WERI-Rb-1 (cell line): ENCODE measurements around the gene RERE.

Experiments used
- DNase-seq: peaks from one replicate; pipeline ENCODE4 v3.0.0-alpha.2; 2020
- H3K27ac ChIP-seq: fragments of 250-450 bp; sonication (Bioruptor Pico); 2 replicates; pipeline ENCODE4 v1.5.1; 2020; ENCODE audit warnings: mild to moderate bottlenecking, moderate library complexity
- H3K27me3 ChIP-seq: fragments of 250-450 bp; sonication (Bioruptor Pico); 2 replicates; pipeline ENCODE4 v1.5.1; 2021; ENCODE audit warnings: mild to moderate bottlenecking, low read depth, moderate library complexity; ENCODE audit not compliant: insufficient read depth, severe bottlenecking
- H3K36me3 ChIP-seq: fragments of 250-450 bp; sonication (Bioruptor Pico); 2 replicates; pipeline ENCODE4 v1.5.1; 2020; ENCODE audit warnings: mild to moderate bottlenecking, moderate library complexity
- H3K4me3 ChIP-seq: 2 replicates; pipeline ENCODE4 v1.5.1; 2011; ENCODE audit warnings: low read depth, mild to moderate bottlenecking, control low read depth, low read length
- H3K9me3 ChIP-seq: fragments of 250-450 bp; sonication (Bioruptor Pico); 2 replicates; pipeline ENCODE4 v1.5.1; 2021; ENCODE audit warnings: mild to moderate bottlenecking, moderate library complexity; ENCODE audit not compliant: severe bottlenecking
- CTCF ChIP-seq: IDR thresholded peaks from 2 replicates; pipeline ENCODE4 v1.5.1; 2011; ENCODE audit warnings: low read depth, mild to moderate bottlenecking, control low read depth, inconsistent platforms, low read length

The RERE gene

GRCh38 chr1:8318436-8318835 lies 499.0 kb downstream of the RERE start:
- TF ChIP-seq CTCF = no peak
- Histone ChIP-seq H3K9me3 (no peaks in the 10 kb centered on the region), H3K27me3 (no peaks in the 10 kb centered on the region), H3K4me3 (peak overlapping the region; percentile 60), H3K27ac (no peak overlapping the region), H3K36me3 (no peaks in the 10 kb centered on the region)
- no peak for DNase-seq

- H3K27me3 ChIP-seq = no peaks in the 10 kb centered on the region
- H3K4me3 ChIP-seq = peak within 1 kb of the TSS; percentile 60
- no peak for TF ChIP-seq CTCF
- no peaks in the 10 kb centered on the region for H3K36me3 ChIP-seq
- DNase-seq = peak; percentile 68
- H3K9me3 ChIP-seq = no peaks in the 10 kb centered on the region
- no peak within 1 kb of the TSS for H3K27ac ChIP-seq
These were observed 499.6 kb downstream of the RERE start, which contains the start of gene SLC45A1 for GRCh38 chr1:8317647-8318381. Gene SLC45A1 (plus strand): TSS chr1:8318114. CDS start chr1:8324330, 6,216 bp downstream.

GRCh38 chr1:8315573-8316475 lies 501.6 kb downstream of the RERE start:
- no peaks in the 10 kb centered on the region for H3K27me3 ChIP-seq
- no peak overlapping the region for H3K27ac ChIP-seq
- no peak for DNase-seq

GRCh38 chr1:8314346-8315280 lies 502.8 kb downstream of the RERE start:
- Histone ChIP-seq H3K4me3 (no peak overlapping the region), H3K27me3 (no peaks in the 10 kb centered on the region), H3K36me3 (no peaks in the 10 kb centered on the region), H3K9me3 (no peaks in the 10 kb centered on the region), H3K27ac (no peak overlapping the region)
- peak; percentile 90 for TF ChIP-seq CTCF
- DNase-seq = peak; percentile 80

More at GRCh38 chr1:8315573-8316475, 501.6 kb downstream of the RERE start:
- Histone ChIP-seq H3K9me3 (no peaks in the 10 kb centered on the region), H3K4me3 (no peak overlapping the region), H3K36me3 (no peaks in the 10 kb centered on the region)
- no peak for TF ChIP-seq CTCF

- no peak for TF ChIP-seq CTCF
- DNase-seq = no peak
- H3K27ac ChIP-seq = no peak overlapping the region
- no peaks in the 10 kb centered on the region for H3K36me3 ChIP-seq
- H3K27me3 ChIP-seq = no peaks in the 10 kb centered on the region
- no peaks in the 10 kb centered on the region for H3K9me3 ChIP-seq
- H3K4me3 ChIP-seq = no peak overlapping the region
These were observed 504.2 kb downstream of the RERE start for GRCh38 chr1:8313231-8313630.
